ENCODE results near the gene SUSD1.

Gene SUSD1

GRCh38 chr9:112086627-112087026, 88.5 kb downstream of the SUSD1 start:
- peak; percentile 61 for TF ChIP-seq CTCF (IDR thresholded peaks at IDR 0.05; ENCODE audit: low read depth, low read length)
- in situ Hi-C loops (cut with HindIII; ENCODE audit: low sequenced_read_pairs), result no loop called here

GRCh38 chr9:112084907-112085306, 90.2 kb downstream of the SUSD1 start:
- TF ChIP-seq CTCF (IDR thresholded peaks at IDR 0.05; ENCODE audit: low read depth, low read length), result no peak
- in situ Hi-C loops (cut with HindIII; ENCODE audit: low sequenced_read_pairs), result no loop called here
- no peak for DNase-seq (ENCODE audit: low read depth, low spot score)
- no peak overlapping the region for H3K4me3 ChIP-seq (ENCODE audit: low read depth, low read length)

More at GRCh38 chr9:112086627-112087026, 88.5 kb downstream of the SUSD1 start:
- DNase-seq (ENCODE audit: low read depth, low spot score), result peak; percentile 40
- no peak overlapping the region for H3K4me3 ChIP-seq (ENCODE audit: low read depth, low read length)

GRCh38 chr9:112084334-112084733, 90.8 kb downstream of the SUSD1 start:
- DNase-seq (ENCODE audit: low read depth, low spot score), result no peak
- TF ChIP-seq CTCF (IDR thresholded peaks at IDR 0.05; ENCODE audit: low read depth, low read length), result no peak

GRCh38 chr9:112081918-112082729, 93.0 kb downstream of the SUSD1 start:
- no peak for DNase-seq (ENCODE audit: low read depth, low spot score)
- in situ Hi-C loops (cut with HindIII; ENCODE audit: low sequenced_read_pairs), result no loop called here
- TF ChIP-seq CTCF (IDR thresholded peaks at IDR 0.05; ENCODE audit: low read depth, low read length), result no peak

More at GRCh38 chr9:112084334-112084733, 90.8 kb downstream of the SUSD1 start:
- in situ Hi-C loops (cut with HindIII; ENCODE audit: low sequenced_read_pairs), result no loop called here
- H3K4me3 ChIP-seq (ENCODE audit: low read depth, low read length), result no peak overlapping the region

DNA sequence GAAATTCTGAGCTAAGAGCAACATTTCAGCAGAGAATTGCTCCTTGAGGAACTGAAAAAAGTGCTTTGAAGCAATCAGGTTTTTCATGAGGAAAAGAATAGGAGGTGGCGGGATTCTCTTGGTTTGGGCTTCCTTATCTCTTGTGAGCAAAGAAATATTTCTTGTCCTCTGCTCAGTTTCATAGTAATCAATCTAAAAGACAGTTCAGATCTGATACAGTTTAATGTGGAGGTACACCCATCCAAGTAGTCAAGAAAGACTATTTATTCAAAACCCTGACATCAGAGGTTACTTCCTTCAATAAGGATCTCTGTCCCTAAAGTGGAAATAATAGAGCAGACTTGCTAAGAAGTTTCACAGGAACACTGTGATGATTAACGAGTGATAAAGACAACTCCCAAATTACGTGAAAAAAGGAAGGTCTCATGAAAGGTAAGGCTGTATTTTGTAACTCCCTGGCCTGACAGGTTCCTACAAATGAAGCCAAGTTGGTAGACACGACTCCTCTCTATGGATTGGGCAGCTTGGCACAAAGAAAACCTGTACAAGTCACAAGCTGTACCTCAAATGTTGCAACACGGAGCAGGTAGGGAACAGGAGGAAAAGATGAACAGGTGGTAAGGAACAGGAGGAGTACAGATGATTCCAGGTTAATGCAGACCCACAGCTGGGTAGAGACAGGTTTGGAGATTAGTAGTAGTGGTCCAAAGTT, 94.1 kb downstream of the SUSD1 start:
- DNase-seq (ENCODE audit: low read depth, low spot score), result no peak
- H3K4me3 ChIP-seq (ENCODE audit: low read depth, low read length), result no peak overlapping the region
- TF ChIP-seq CTCF (IDR thresholded peaks at IDR 0.05; ENCODE audit: low read depth, low read length), result no peak
- in situ Hi-C loops (cut with HindIII; ENCODE audit: low sequenced_read_pairs), result no loop called here

More at GRCh38 chr9:112081918-112082729, 93.0 kb downstream of the SUSD1 start:
- no peak overlapping the region for H3K4me3 ChIP-seq (ENCODE audit: low read depth, low read length)

DNA sequence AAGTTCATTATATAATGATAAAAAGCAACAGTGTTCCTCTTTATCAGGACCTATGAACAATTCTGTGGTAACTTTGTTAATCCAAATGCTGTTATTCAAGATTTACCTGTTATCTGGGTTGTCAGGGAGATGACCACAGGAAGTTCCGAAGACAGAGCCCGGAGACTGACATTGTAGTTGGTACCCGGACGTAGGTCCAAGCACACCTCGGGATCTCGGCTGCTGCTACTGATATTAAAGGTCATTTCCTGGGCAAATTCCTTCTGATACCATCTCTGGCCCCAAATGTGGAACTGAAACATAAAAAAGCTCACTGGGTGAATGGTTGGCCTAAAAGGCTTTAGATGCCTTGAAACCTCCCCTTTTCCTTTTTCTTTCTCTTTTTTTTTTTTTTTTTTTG, 96.7 kb downstream of the SUSD1 start:
- no peak overlapping the region for H3K4me3 ChIP-seq (ENCODE audit: low read depth, low read length)
- TF ChIP-seq CTCF (IDR thresholded peaks at IDR 0.05; ENCODE audit: low read depth, low read length), result no peak
- DNase-seq (ENCODE audit: low read depth, low spot score), result no peak
- in situ Hi-C loops (cut with HindIII; ENCODE audit: low sequenced_read_pairs), result no loop called here
